ENCODE results near the gene MEX3B.
"Not testable (repeated sequence)": the region's sequence is repeated elsewhere in the genome, so short reads cannot be mapped to it uniquely, and the experiment has no call there.

MEX3B gene

DNA sequence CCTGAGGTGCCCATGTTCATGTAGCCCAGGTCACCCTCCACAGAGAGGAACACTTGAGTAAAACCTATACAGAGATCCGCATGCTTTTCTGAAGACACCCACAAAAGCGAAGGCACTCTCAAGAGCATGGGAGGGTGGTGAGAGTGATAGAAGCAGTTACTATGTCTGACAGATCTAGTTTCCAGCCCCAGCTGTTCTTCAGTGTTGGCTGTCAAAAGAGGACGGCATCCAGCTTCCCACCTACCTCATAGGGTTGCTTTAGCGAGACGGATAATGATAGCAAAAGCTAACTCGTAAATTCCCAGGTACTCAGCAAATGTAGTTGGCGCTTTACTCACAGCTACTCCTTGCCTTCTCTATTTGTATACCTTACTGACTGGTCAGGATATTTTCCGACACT is 3.0 kb upstream of the MEX3B start:
- DNase-seq (ENCODE audit: low read depth, low spot score), result no peak

DNA sequence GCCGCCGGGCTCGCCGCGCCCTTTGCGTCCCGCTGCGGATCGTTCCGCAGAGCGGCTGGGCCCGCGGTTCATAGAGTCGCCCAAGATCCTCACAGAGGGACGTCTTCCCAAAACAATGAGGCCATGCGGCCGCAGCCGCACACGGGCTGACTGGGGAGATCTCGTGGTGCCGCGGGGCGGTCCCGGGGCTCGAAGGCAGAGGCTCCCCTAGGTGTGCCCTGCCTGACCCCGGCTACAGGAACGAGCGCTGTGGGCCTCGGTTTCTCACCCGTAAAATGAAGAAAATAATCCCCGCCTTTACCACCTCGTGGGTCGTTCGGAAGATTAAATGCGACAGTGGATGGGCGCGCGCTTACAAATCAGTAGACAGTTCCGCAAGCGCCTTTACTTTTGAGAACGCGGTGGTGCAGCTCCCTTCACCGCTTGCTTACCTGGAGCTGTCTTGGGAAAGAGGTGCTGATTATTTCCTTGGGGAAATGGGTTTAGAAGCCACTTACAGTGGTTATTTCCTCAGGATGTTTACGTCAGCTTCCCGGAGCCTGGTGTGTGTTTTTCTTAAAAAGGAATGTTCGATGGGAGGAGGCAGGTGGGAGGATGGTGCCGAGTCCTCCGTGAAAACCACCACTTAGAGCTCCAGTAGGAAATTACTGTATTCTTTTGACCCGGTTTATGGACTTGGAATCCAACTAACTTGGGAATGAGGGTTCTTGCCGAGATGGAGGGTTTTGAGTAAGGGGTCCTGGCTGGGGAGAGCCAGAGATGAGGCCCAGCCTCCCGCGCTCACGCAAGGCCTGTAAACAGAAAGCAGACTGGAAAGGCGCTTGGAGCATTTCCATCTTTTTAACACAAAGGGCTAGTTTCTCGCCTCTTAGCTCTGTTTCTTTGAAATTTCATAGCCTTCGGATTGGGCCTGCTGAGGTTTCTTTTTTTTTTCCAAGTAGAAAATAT is 1.9 kb upstream of the MEX3B start:
- DNase-seq (ENCODE audit: low read depth, low spot score), result no peak

DNA sequence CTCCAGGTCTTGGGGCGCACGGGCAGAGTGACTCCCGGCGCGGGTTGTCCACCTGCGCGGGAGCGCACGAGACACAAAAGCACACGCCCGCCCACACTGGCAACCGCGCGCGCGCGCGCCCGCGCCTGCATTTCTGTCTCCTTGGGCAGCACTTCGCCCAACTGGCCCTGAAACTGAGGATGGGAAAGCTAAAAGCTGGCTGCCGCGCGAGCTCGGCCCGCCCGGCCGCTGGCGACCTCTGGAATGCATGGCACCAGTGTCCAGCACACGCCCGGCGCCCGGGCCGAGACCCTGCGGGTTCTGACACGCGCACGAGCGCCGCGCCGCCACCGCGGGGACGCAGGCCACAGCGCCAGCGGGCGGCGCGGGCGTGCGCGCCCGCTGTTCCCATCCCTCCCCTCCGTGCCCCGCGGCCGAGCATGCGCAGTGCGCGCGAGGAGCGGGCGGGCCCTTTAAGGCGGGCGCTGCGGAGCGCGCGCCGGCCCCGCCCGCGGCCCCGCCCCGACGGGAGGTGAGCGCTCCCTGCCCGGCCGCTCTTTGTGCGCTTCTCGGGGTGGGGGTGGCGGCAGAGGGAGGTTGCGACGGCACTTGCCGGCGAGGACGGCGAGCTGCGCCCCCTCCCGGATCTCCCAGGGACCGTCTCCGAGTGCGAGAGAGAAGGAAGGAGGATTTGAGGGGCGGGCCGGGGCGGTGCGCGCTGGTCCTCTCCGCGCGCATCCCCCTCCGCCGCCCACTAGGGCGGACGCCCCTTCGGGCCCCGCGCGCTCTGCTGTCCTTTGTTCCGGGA is 1.0 kb upstream of the MEX3B start:
- DNase-seq (ENCODE audit: low read depth, low spot score), result peak; percentile 82

DNA sequence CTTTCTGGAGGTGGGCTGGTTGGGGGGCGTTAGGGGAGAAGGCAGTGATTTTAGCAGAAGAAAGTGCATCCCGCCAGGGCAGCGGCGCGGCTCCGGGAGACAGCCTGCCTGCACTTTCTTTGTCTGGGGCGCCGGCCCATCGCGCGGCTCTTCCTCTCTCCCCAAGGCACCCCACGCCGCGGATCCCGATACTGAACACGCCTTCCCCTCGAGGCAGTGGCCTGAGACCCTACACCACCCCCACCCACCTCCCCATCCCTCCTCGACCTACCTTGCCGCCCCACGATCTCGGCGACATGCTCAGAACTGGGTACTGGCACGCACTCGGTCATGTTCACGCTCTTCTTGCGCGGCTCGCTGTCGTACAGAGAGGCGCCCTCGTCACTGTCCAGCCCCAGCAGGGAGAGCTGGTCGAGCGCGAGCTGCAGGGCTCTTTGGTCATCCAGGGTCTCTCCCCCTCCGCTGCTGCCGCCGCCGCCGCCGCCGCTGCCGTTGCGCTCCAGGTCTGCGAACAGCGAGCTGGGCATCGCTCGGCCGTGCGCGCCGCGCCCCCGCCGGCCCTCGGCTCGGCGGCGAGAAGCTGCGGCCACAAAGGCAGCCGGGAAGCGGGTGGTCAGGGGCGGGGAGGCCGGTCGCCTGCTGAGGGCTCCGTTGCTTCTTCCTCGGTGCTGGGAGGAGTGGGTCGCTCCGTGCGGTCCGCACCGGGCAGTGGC is 483 bp downstream of the MEX3B start:
- no peak for DNase-seq (ENCODE audit: low read depth, low spot score)

DNA sequence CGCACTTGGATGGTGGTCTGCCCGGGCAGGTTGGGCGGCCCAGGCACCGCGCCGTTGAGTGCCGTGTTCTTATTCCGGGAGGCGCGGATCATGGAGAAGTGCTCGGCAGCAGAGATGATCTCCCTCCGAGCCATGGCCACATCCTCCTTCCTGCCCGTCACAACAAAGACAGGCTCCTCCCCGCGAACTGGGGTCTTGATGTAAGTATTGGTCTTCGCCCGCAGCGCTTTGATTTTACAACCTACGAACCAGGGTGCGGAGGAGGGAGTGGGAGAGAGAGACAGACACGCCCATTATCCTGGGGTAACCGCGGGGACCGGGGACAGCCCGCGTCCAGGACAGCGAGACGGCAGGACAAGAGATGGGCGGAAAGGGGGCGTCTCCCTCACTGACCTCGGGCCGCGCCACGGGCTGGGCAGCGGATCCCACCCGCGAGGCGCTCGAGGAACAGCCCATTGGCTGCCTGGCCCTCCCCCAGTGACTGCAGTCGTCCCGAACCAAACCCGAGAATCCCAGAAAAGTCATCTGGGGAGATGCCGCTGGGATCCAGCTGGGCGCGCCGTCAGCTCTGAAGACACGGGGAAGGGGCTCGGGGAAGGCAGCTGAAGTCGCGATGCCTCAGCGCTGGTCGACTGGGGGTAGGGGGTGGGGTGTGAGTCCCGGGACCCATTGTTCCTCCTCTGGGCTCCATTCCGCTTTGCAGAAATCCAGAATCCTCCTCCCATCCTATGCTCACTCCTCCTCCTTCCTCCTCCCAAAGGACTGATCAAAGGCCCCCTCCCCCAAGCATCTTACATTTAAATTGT is 1.2 kb downstream of the MEX3B start:
- no peak for DNase-seq (ENCODE audit: low read depth, low spot score)

DNA sequence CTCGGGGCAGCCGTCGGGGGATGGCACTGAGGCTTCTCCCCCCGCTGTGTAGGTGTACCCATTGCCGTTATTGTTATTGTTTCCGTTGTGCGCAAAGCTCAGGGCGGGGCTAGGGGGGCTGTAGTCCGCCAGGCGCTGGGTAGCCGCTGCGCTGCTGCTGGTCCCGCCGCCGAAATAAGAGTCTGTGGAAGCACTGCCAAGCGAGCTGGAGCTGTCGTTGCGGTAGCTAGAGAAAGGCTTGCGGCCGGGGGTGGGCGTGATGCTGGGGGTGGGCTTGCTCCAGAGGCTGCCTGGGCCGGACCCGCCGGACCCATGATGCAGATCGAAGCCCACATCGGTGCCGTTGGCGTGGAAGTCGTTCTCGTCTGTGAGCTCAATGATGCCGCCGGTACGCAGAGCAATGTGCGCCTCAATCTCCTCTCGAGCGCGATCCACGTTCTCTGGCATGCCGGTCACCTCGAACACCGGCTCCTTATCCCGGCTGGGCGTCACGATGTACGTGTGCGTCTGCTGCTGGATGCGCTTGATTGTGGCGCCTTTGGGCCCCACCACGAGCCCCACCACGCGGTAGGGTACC is 1.9 kb downstream of the MEX3B start:
- DNase-seq (ENCODE audit: low read depth, low spot score), result no peak

DNA sequence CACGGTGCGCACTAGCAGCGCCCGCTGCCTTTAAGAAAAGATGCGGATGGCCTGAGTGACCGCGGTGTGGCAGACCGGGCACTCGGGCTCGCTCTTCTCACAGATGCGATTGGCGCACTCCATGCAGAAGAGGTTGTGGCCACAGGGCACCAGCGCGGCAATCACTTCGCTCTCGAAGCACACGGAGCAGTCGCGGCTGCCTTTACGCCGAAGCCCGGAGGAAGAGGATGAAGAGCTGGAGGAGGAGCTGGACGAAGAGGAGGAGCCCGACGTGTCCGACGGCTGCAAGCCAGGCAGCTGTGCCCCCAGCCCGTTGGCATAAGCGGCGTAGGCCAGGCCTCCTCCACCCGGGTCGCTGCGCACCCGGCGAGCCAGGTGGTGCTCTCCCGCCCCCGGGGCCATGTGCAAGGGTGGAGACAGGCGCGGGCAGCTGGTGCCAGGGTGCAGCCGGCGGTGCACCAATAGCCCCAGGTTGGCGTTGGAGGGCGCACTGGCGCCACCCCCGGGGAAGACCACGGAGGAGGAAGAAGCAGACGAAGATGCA is 2.6 kb downstream of the MEX3B start:
- DNase-seq (ENCODE audit: low read depth, low spot score), result no peak

DNA sequence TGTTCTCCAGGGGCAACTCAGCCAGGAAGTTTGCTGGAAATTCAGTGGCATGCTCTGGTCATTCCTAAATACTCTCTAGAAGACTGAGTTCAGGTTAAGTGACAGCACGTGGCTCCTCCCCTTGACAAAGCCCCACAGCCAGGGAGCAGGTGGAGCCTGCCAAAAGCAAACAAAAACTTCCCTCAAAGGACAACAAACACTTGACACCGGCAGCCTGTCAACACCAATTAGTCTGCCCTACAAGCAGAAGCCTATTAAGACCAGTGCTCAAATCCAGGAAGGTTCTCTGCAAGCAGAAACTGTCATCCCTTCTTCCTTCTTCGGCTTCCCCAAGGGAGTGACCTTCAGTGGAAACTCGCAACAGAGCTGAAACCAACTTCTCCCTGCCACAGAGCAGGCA is 5.0 kb downstream of the MEX3B start:
- no peak for DNase-seq (ENCODE audit: low read depth, low spot score)

DNA sequence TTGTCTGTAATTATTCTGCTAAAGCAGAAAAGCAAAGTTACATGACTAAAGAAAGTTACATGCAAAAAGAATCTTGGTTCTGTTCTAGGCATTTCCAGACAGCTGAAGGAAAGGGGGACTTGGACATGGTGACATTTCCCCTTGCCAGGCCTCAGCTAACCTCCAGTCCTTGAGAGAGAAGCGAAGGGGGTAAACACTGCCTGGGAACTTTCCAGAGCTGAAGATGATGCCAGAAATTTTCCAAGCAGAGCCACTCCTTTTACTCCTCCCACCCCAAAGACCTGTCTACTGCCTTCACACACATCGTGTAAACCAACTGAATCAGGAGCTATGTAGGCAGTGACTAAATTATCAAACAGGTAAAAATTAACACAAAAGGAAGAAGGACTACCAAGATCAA is 5.4 kb downstream of the MEX3B start:
- DNase-seq (ENCODE audit: low read depth, low spot score), result no peak

DNA sequence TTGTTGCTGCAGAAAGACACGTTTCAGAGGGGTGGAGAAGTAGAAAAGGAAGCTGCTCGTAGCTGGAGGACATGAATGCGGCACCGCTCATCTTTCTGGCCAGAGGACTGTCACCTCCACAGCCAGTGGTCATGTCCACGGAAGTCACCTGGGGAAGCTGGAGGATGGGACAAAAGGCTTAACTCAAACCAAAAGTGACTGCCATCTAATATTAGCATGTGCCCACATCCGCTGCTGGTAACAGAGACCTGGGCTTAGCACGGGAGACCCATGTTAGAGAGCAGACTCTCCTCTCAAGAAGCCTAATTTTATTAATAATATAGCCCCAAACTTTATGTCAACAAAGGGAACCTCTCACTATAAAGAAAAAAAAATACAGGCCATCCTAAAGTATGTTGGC is 5.9 kb downstream of the MEX3B start:
- DNase-seq (ENCODE audit: low read depth, low spot score), result no peak

DNA sequence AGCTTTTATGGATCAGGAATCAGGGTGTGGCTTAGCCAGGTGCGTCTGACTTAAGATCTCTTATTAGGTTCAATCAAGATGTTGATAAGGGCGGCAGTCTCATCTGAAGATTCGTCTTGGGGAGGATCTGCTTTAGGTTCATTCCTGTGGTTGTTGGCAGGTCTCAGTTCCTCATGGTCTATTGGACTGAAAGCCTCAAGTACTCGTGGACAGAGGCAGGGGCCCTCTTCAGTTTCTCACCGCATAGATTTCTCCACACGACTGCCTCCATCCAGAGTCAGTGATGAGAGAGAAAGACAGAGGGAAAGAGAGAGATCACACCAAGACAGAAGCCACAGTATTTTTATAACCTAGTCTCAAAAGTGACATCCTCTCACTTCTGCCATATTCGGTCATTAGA is 9.4 kb downstream of the MEX3B start:
- no peak for DNase-seq (ENCODE audit: low read depth, low spot score)

DNA sequence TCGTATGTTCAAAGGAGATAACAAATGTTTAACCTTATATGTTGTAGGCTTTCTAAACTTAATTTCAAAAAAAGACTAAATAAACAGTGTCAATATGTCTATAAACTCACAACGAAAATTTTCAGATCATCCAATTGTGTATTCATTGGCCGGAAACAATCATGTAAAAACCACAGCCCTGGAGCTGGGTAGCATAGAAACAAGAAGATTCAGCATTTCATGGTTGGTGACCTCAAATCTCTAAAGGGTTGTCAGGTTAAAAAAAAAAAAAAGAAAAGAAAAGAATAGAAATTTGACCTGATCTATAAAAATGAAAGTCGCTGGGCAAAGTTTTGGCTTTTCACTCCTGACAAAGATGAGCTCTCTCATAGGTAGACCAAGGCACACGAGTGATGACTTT is 13.9 kb downstream of the MEX3B start:
- DNase-seq (ENCODE audit: low read depth, low spot score), result no peak

DNA sequence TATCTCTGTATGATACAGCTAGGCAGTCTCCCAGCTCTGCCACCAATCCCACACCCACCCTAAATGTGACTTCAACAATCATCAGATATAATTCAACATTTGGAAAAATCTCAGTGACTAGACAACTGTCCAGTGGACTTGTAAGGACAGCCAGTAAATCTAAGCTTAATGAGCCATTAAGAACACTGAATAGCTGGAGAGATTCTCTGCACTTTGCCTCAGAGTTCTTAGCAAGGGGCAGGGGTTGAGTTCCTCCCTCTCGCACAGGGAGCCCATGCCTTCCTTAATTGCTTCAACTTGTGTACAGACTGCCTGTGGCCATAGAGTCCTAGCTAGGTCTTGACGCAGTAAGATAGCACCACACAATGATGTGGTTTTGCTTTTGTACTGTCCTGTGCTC is 15.6 kb downstream of the MEX3B start:
- DNase-seq (ENCODE audit: low read depth, low spot score), result no peak

DNA sequence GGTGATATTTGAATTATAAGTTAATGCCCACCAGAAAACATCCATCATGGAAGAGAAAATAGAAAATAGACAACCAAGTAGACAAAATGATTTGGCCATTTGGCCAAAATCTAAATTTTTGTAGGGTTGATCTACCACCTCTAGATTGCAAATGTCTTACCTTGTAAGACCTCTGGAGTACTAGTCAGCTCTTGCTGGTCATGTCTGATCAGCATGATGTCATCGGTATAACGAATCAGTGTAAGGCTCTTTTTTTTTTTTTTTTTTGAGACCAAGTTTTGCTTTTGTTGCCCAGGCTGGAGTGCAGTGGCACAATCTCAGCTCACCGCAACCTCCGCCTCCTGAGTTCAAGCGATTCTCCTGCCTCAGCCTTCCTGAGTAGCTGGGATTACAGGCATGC is 17.7 kb downstream of the MEX3B start:
- DNase-seq (ENCODE audit: low read depth, low spot score), result not testable (repeated sequence)

DNA sequence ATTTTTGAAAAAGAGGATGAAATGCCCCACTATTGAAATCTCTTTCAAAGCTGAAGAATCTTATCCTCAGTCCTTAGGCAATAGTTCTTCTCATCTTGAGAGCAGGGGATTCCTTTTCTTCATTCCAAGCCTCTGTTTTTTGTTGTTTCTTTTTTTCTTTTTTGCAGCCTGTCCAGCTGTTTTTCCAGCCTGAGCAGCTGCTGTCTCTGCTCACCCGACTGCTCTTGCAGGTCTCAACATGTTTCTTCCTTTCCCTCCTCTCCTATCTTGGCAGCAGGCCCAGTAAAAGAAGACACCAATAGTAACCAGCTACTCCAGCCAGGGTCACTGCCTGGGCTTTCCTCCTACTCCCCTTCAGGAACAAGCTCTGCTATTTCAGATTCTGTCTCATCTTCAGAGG is 23.8 kb downstream of the MEX3B start:
- no peak for DNase-seq (ENCODE audit: low read depth, low spot score)

DNA sequence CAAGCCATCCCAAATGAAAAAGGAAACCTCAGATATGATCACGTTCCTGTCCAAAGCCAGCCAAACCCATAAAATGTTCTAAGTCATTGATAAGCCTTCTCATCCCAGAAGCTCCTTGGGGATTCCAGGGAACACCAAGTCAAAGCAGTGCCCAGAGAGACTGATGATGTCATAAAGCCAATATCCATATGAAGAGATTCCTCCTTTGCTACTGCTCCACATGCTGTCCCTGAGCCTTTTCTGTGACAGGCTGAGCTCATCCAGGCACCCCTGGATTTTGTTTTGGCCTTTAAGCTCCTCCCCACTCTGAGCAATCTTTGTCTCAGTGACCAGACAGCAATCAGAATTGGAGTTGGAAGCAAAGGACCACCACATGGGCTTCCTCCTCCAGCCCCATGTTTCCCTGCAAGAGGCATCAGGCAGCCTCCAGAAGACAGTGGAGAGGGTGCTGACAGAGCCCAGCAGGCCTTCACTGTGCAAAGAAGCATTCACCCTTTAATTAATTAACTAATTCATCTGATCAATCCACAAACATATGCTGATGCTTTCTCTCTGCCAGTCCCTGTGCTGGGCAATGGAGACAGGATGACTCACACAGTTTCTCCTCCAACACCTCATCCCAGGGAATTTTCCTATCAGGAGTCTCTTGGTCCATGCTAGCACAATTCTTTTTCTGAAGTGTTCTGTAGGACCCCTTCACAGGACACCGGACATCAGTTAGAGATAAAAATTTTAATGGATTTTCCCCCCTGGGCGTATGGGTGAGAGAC is 25.0 kb downstream of the MEX3B start:
- no peak for DNase-seq (ENCODE audit: low read depth, low spot score)

DNA sequence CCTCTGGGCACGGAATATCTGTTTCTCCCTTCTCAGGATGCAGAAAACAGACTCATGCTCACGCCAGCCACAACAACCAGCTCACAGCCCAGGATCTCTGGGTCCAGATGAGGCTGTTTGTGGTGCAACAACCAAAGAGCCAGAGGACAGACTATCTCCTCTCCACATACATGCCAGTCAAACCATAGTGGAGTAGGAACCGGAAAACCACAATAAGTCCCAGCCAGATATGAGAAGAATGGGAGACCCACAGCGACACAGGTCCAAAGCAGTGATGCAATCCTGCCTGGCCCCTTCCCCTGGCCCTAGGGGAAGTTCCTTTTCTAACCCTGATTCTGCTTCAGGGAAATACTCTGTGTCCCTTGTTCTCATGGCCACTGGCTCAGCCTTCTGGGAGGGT is 27.6 kb downstream of the MEX3B start:
- no peak for DNase-seq (ENCODE audit: low read depth, low spot score)

DNA sequence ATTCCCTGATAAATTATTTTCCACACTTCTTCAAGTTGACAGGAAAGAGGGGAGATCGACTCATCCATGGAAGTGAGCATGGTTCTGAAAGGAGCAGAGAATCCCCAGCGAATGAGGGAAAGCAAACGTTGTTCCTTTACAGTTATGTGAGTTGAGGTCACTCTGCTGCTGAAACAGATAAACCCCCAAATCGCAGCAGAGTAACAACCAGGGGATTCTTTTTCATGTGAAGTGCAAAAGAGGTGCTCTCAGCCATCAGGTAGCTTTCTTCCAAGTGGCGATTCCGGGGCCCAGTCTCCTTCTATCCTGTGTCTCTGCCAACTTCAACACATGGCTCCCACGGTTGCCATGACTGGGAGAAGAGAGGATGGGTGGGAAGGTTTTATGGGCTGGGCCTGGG is 28.2 kb downstream of the MEX3B start:
- DNase-seq (ENCODE audit: low read depth, low spot score), result no peak

DNA sequence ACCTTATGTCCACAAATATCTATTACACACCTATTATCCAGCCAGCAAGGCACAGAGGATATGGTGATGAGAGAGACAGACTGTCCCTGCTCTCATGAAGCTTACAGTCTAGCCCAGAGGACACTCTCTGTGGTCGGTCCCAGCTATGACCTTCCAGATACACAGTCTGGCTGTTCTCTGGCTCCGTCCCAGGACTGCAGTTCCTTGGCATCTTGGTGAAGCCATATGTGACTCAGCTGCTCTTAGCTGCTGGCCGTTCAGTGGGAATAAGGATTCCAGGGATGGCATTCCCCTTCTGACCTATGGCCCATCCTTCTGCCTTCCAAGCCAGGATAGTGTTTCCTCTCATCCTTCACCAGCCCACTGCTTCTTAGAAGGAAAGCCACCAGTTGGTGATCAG is 30.8 kb downstream of the MEX3B start:
- no peak for DNase-seq (ENCODE audit: low read depth, low spot score)

DNA sequence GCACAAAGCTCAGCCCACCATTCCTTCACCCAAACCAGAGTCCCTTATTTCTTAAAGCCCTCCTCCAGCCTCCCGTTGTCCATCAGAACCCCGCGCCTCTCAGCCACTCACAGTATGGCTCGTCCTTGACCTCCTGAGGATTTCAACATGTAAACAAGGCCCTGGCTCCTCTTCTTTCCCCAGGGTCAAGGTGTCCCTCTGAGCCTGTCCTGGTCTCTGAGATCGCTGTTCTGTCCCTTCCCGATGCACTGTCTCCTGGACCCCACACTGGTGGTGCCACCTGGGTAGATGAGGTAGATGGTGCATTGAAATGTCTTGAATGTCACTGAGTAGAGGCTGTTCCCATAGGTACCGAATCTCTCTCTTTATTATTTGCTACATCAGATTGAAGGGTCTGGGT is 32.9 kb downstream of the MEX3B start:
- DNase-seq (ENCODE audit: low read depth, low spot score), result no peak

Data from activated naive CD8-positive, alpha-beta T cell treated with anti-CD3 and anti-CD28 coated beads, Interleukin-2, amount 50 U/mL, for 16 hours (primary cell).